ENCODE data around the gene C19orf25.

The C19orf25 gene

DNA sequence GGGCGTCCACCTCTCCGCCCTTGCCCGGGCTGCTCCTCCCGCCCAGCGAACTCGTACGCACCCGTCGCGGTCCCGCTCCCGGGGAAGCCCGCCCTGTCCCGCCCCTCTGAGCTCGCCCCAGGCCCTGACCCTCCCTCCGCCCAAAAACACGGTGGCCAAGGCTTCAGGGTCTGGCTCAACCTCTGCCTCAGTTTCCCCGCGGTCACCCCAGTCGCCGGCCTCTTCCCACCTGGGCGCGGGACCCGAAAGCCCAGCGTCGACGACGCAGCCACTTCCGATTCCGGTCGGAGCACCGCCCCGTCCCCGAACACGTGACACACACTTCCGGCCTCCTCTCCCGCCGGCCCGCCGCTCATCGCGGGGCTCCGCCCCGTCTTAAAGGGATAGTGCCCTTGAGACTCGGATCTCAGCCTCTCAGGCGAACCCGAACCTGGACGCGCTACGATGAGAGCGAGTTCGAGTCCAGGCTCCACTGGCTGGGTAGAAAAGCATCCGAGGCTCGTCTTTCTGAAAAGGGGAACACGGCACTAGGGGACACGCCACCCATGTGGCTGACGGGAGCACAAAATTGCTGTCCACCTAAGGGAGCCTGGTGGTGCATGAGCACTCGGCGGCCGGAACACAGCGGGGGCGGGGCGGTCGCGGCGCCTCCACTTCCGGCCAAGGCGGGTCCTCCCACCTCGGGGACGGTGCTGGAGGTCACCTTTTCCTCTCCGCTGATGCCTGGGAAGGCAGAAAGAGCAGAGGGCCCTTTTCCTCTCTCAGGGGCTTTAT, at the start of gene C19orf25:
Gene C19orf25, minus strand, starts transcription at position 282 of the 774 bp plus-strand sequence. CDS start 312 bp downstream, outside the sequence.
- Histone ChIP-seq H3K9me3 (no peaks in the 10 kb centered on the region), H3K27ac (peak within 1 kb of the TSS; percentile 82), H3K4me3 (peak within 1 kb of the TSS; percentile 84), H3K36me3 (peaks cover 34% of the 10 kb centered on the region), H3K27me3 (no peaks in the 10 kb centered on the region), H3K4me1 (peaks cover 36% of the 10 kb centered on the region), H3K9ac (peak within 1 kb of the TSS; percentile 85), H3K4me2 (peak within 1 kb of the TSS; percentile 95), H4K20me1 (peaks cover 45% of the 10 kb centered on the region)
- TF ChIP-seq Cebpa-rat (IDR thresholded peaks at IDR 0.05): no peak

DNA sequence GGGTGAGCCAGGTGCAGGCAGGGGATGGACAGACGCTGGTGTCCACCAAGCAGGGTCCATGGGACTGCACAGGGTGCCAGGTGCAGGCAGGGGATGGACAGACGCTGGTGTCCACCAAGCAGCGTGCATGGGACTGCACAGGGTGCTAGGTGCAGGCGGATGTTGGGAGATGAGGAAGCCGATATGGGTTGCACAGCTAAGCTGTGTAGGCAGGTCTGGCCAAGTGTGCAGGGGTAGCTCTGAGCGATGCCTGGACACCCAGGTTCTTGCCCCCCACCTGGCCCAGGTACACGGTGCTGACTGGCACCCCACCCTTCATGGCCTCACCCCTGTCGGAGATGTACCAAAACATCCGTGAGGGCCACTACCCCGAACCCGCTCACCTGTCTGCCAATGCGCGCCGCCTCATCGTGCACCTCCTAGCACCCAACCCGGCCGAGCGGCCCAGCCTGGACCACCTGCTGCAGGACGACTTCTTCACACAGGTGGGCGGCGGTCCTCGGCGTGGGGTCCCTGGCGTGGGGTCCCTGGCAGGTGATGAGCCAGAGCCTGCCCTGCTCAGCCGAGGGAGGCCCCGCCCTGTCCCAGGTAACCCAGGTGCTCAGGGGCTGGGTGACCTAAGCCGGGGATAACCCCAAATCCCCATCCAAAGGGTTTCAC, 48.8 kb upstream of the C19orf25 start:
- Histone ChIP-seq H3K9ac (no peak overlapping the region), H3K4me1 (peaks cover 5% of the 10 kb centered on the region), H3K27me3 (peaks cover 26% of the 10 kb centered on the region), H3K27ac (no peak overlapping the region), H3K36me3 (no peaks in the 10 kb centered on the region), H3K4me2 (no peak overlapping the region), H4K20me1 (no peaks in the 10 kb centered on the region), H3K4me3 (no peak overlapping the region), H3K9me3 (no peaks in the 10 kb centered on the region)
- 0 out of 2 replicates have a peak, but pooled peaks have one; percentile 0 for TF ChIP-seq Cebpa-rat (IDR thresholded peaks at IDR 0.05)

DNA sequence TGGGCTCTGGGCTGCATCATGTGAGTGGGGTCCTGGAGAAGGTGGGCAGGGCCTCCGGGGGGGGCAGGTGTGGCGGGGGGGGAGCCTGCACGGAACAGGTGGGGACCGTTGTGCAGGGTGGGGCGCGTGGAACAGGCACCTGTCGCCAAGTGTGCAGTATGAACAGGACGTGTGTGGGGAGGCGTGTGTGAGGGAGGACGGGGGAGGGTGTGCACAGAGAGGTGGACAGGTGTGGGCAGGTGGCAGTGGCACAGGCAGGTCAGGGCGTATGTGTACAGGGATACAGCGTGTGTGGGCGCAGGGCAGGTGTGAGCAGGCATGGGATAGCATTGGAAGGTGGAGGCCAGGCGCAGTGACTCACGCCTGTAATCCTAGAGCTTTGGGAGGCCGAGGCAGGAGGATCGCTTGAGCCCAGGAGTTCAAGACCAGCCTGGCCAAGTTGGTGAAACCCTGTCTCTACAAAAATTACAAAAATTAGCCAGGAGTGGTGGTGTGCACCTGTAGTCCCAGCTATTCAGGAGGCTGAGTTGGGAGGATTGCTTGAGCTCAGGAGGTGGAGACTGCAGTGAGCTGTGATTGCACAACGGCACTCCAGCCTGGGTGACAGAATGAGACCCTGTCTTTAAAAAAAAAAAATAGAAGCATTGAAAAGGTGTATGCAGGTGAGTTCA, 48.1 kb upstream of the C19orf25 start:
- Histone ChIP-seq H4K20me1 (no peaks in the 10 kb centered on the region), H3K27me3 (peaks cover 28% of the 10 kb centered on the region), H3K4me1 (peaks cover 2% of the 10 kb centered on the region)

DNA sequence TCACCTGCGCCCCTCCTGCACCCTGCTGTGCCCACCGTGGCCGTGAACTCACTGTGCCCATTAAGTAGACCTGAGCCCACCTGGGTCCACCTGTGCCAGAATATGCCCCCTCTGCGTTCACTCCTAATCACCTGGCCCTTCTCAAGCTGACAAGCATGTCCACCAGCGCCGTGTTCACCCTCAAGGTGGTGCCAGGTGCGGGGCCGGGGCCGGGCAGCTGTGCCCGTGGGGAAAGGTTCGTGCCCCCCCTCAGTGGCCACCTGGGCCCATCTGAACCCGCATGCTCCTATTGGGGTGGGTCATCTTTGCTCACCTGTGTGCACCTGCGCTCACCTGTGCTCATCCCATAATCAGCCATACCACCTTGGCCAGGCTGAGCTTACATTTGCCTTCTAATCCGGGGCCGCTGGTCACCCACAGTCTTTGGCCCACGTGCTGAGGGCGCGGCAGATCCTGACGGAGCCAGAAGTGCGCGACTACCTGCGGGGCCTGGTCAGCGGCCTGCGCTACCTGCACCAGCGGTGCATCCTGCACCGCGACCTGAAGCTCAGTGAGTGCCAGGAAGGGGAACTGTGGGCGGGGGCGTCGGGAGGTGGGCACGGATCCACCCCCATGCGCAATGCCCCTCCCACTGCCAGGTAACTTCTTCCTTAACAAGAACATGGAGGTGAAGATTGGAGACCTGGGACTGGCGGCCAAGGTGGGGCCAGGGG, 47.2 kb upstream of the C19orf25 start:
- Histone ChIP-seq H3K4me1 (peaks cover 11% of the 10 kb centered on the region), H3K4me3 (no peak overlapping the region), H3K36me3 (no peaks in the 10 kb centered on the region), H3K4me2 (no peak overlapping the region), H4K20me1 (no peaks in the 10 kb centered on the region), H3K27me3 (peaks cover 28% of the 10 kb centered on the region), H3K27ac (no peak overlapping the region), H3K9me3 (no peaks in the 10 kb centered on the region), H3K9ac (no peak overlapping the region)
- no peak for TF ChIP-seq Cebpa-rat (IDR thresholded peaks at IDR 0.05)

More for the DNA sequence above, 48.1 kb upstream of the C19orf25 start:
- no peak overlapping the region for H3K4me3 ChIP-seq
- no peaks in the 10 kb centered on the region for H3K36me3 ChIP-seq
- H3K9me3 ChIP-seq: no peaks in the 10 kb centered on the region
- H3K27ac ChIP-seq: no peak overlapping the region
- H3K4me2 ChIP-seq: no peak overlapping the region
- H3K9ac ChIP-seq: no peak overlapping the region
- TF ChIP-seq Cebpa-rat (IDR thresholded peaks at IDR 0.05): peak; percentile 51; the same call in 1 of the 2 replicates

DNA sequence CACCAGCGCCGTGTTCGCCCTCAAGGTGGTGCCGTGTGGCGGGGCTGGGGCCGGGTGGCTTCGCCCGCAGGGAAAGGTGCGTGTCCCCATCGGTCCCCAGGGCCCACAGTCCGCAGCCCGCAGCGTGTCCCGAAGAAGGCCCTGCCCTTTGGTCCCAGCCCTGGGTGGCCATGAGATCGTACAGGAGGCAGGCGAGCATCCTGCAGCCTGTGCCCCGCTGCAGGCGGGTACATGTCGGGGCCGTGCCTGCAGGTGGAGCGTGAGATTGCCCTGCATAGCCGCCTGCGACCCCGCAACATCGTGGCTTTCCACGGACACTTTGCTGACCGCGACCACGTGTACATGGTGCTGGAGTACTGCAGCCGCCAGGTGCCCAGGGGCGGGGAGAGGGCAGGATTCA, 46.3 kb upstream of the C19orf25 start:
- H3K4me2 ChIP-seq: no peak overlapping the region
- H3K27me3 ChIP-seq: peaks cover 28% of the 10 kb centered on the region
- TF ChIP-seq Cebpa-rat (IDR thresholded peaks at IDR 0.05): no peak
- H3K4me3 ChIP-seq: no peak overlapping the region
- no peak overlapping the region for H3K27ac ChIP-seq
- H3K9me3 ChIP-seq: no peaks in the 10 kb centered on the region
- H3K9ac ChIP-seq: no peak overlapping the region
- peaks cover 20% of the 10 kb centered on the region for H3K4me1 ChIP-seq
- H3K36me3 ChIP-seq: no peaks in the 10 kb centered on the region
- no peaks in the 10 kb centered on the region for H4K20me1 ChIP-seq

DNA sequence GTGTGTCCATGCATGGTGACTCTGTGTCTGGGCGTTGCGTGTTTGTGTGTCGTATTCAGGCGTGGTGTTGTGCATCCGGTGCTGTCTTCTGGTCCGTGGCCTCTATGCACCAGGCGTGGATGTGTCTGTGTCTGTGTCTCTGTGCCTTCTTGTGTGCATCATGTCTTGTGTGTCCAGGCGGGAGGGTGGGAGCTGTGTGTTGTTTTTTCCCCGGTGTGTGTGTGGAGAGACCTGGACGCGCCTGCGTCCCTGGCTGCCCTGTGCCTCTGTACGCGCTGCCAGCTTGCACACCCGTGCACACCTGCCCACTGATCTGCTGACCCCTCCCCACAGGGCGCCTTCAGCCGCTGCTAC, 45.9 kb upstream of the C19orf25 start:
- Histone ChIP-seq H3K4me1 (peaks cover 24% of the 10 kb centered on the region), H3K27me3 (peaks cover 28% of the 10 kb centered on the region), H3K4me3 (no peak overlapping the region), H4K20me1 (no peaks in the 10 kb centered on the region), H3K27ac (no peak overlapping the region), H3K36me3 (no peaks in the 10 kb centered on the region), H3K4me2 (no peak overlapping the region), H3K9ac (no peak overlapping the region), H3K9me3 (no peaks in the 10 kb centered on the region)
- no peak for TF ChIP-seq Cebpa-rat (IDR thresholded peaks at IDR 0.05)

DNA sequence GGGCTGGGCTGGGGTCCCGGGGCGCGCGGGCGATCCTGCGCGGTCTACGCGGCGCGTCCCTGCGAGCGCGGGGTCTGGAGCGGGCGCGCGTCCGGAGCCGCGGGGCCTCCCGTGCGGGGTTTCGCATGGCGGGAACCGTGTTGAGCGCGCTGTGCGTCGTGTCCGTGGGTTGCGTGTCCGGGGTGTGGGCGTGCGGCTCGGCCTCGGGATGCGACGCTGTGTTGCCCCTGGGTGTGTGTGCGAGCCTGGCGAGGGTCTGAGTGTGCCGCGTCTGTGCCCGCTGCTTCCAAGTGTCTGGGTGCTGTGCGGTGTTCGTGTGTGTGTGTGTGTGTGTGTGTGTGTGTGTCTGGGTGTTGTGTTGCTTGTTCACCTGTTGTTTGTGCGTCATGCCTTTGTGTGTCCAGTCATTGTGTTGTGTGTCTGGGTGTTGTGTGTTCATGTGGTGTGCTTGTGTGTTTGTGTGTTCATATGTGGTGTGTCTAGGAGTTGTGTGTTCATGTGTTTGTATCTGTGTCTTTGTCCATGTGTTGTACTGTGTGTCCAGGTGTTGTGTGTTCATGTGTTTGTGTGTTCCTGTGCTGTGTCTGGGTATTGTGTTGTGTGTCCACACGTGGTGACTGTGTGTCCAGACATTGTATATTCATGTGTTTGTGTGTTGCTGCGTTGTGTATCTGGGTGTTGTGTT, 45.4 kb upstream of the C19orf25 start:
- no peak overlapping the region for H3K4me2 ChIP-seq

DNA sequence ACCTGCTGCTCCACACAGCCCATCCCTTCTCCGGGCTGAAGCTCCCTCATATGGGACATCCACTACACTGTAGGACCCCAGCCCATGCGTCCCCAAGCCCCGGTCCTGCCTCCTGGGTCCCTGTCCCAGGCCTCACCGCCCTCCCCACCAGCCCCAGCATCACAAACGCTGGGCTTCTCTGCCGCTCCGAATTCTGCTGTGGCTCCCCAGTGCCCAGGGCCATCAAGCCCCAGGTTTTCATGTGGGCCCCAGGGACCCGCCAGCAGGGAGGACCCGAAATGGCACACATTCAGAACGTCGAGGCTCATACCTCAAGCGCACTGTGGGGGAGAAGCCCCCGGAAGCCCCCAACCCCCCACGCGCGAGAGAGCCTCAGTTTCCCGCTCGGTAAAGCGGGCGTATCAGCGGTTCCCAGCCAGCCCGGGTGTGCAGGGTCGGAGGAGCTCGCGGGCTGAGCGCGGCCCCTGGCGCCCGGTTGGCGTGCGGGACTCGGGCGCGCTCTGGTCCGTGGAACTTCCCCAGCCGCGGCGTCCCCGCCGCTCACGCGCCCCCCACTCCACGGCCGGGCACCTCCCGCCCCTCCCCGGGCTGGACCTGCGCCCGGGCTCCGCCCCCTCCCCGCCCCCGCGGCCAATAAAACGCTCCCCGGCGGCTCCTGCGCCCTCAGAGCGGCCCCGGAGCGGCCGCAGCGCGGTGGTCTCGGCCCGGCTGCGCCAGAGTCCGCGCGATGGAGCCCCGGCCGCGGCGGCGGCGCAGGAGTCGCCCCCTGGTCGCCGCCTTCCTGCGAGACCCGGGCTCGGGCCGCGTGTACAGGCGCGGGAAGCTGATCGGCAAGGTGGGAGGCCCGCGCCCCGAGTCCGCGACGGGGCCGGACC, 44.6 kb upstream of the C19orf25 start, which contains the start of gene PLK5:
Gene PLK5, plus strand, starts transcription at position 666 of the 875 bp plus-strand sequence. CDS start 2,920 bp downstream, outside the sequence.
- H3K4me2 ChIP-seq: no peak within 1 kb of the TSS
- no peaks in the 10 kb centered on the region for H3K9me3 ChIP-seq
- H3K27ac ChIP-seq: no peak within 1 kb of the TSS
- no peak within 1 kb of the TSS for H3K4me3 ChIP-seq
- H4K20me1 ChIP-seq: no peaks in the 10 kb centered on the region
- H3K9ac ChIP-seq: no peak within 1 kb of the TSS
- TF ChIP-seq Cebpa-rat (IDR thresholded peaks at IDR 0.05): no peak
- H3K36me3 ChIP-seq: no peaks in the 10 kb centered on the region
- H3K27me3 ChIP-seq: peaks cover 28% of the 10 kb centered on the region
- H3K4me1 ChIP-seq: peaks cover 27% of the 10 kb centered on the region

More for the DNA sequence above, 45.4 kb upstream of the C19orf25 start:
- no peak overlapping the region for H3K9ac ChIP-seq
- H4K20me1 ChIP-seq: no peaks in the 10 kb centered on the region
- peaks cover 28% of the 10 kb centered on the region for H3K27me3 ChIP-seq
- H3K9me3 ChIP-seq: no peaks in the 10 kb centered on the region
- no peak overlapping the region for H3K4me3 ChIP-seq
- H3K36me3 ChIP-seq: no peaks in the 10 kb centered on the region
- H3K27ac ChIP-seq: no peak overlapping the region
- peaks cover 27% of the 10 kb centered on the region for H3K4me1 ChIP-seq
- TF ChIP-seq Cebpa-rat (IDR thresholded peaks at IDR 0.05): no peak

Measured in BLaER1 (cell line).